Lung (tissue), 12 donors: ENCODE data around the gene ITFG1. TPM values are rescaled to one million over a fixed set of nuclear protein-coding genes. Genes with fewer than 3 reads are reported as not detected.
A peak's percentile ranks its signal among the peaks of the same experiment; 100 is the strongest.

Experiments used
- ATAC-seq: fragments of 200-7000 bp; cut with Tn5 transposase; one replicate; pipeline ENCODE4 v1.9.1; 2020; ENCODE audit warnings: moderate number of reproducible peaks; ENCODE audit not compliant: insufficient read depth, low FRiP score
- DNase-seq, 3 donors: peaks; one replicate each; pipeline ENCODE4 v3.0.0-alpha.2; 2013 to 2017
- H3K27ac ChIP-seq, 2 donors: one replicate each; pipeline ENCODE4 v1.5.1; 2013; ENCODE audit warnings: mild to moderate bottlenecking in 2 of 2, moderate library complexity in 2 of 2, control low read depth in 1 of 2, inconsistent platforms in 1 of 2, low read depth in 1 of 2, low read length in 1 of 2
- H3K27me3 ChIP-seq, 3 donors: one replicate each; pipeline ENCODE4 v1.5.1; 2013; ENCODE audit warnings: low read length in 2 of 3; ENCODE audit not compliant: control insufficient read depth in 3 of 3, insufficient read depth in 3 of 3
- H3K36me3 ChIP-seq, 4 donors: one replicate each; pipeline ENCODE4 v1.5.1; 2013; ENCODE audit warnings: low read length in 4 of 4, mild to moderate bottlenecking in 1 of 4, moderate library complexity in 1 of 4; ENCODE audit not compliant: control insufficient read depth in 4 of 4, insufficient read depth in 4 of 4
- H3K4me1 ChIP-seq, 5 donors: one replicate each; pipeline ENCODE4 v1.5.1; 2013; ENCODE audit warnings: low read length in 5 of 5, mild to moderate bottlenecking in 2 of 5, moderate library complexity in 1 of 5; ENCODE audit not compliant: control insufficient read depth in 5 of 5, insufficient read depth in 5 of 5
- H3K4me3 ChIP-seq: one replicate; pipeline ENCODE4 v1.5.1; 2013; ENCODE audit warnings: mild to moderate bottlenecking, control low read depth, moderate library complexity
- H3K9ac ChIP-seq, 2 donors: one replicate each; pipeline ENCODE4 v1.5.1; 2013; ENCODE audit warnings: low read length in 2 of 2, control low read depth in 1 of 2; ENCODE audit not compliant: insufficient read depth in 1 of 2
- H3K9me3 ChIP-seq, 4 donors: one replicate each; pipeline ENCODE4 v1.5.1; 2013; ENCODE audit warnings: low read length in 3 of 4, mild to moderate bottlenecking in 1 of 4, moderate library complexity in 1 of 4; ENCODE audit not compliant: control insufficient read depth in 4 of 4, insufficient read depth in 3 of 4
- WGBS, 2 donors: extraction: QIAGEN DNeasy Blood & Tissue Kit; methylation state at CpG; one replicate each; pipeline ENCODE4 v1.1.7; 2013; 5-methylcytosine and 5-hydroxymethylcytosine counted together
- polyA plus RNA-seq, 2 donors: library from polyadenylated mRNA; stranded (reverse); fragments of 200-250 nt; gene quantifications; one replicate each; pipeline ENCODE4 v1.2.1, GENCODE V29; 2013
- total RNA-seq, 2 donors: library from RNA; depleted of rRNA in 1 of 2; stranded (reverse); fragments of >200 nt in 1 of 2; gene quantifications; one replicate each; pipeline ENCODE4 v1.2.1, GENCODE V29; 2014 to 2021
- TF ChIP-seq, protein P1 (sequence below): IDR thresholded peaks from 2 replicates; pipeline ENCODE4 v1.5.1; 2012; ENCODE audit warnings: mild to moderate bottlenecking; ENCODE audit errors: control extremely low read depth, extremely low read depth
- donor health status: control.
- donor health status: control.
- donor health status: Bipolar disorder and iron deficiency.
- donor health status: healthy.
- donor health status: DM: yes; HTN: yes; CAD: no.

Gene ITFG1
- total and polyA plus RNA-seq, 4 donors, result 13.0 to 79.4 (median 40.2) TPM

DNA sequence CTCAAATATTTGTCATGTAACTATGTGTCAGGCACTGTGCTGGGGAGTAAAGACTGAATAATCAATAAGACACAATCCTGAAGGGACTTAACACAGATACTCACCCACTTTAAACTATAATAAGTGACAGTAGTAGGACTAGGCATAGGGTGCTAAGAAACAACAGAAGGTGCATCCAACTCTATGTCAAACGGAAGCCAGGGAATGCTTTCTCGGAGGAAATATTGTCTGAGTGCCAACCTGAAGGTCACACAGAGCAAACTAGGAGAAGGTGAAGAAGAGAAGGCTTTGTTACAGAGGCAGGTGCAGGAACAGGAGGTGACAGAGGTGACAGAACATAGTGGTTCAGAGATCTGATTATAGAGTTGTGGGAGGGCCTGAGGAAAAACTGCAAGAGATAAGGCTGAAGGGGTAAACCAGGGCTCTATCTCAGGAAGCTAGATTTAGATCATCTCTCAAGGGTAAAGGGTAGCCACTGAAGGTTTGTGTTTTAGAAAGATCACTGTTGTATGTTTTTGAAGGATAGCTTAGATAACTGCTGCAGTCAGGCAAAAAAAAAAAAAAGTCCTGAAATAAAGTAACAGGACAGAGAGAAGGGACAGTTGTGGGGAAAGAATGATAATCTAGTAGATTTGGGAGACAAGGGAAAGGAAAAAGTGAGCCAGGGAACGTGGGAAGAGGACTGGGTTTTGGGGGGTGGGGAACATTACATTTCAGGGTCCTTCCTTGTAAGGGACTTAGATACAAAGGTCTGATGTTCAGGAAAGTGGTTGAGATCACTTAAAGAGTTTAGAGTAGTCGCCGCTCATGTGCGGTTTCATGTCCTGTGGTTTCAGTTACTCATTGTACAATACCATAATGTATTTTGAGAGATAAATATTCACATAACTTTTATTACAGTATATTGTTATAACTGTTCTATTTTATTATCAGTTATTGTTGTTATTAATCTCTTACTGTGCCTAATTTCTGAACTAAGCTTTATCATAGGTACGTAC lies 231.5 kb downstream of the ITFG1 start:
- Histone ChIP-seq H3K27ac (peak overlapping the region in 1 of 2 donors; percentile 4), H3K36me3 (peaks cover 0 to 5% (median 1%) of the 10 kb centered on the region in 4 donors), H3K4me3 (no peak overlapping the region), H3K27me3 (no peaks in the 10 kb centered on the region), H3K9me3 (peaks cover 0 to 2% (median 0%) of the 10 kb centered on the region in 4 donors), H3K9ac (no peak overlapping the region), H3K4me1 (no peaks in the 10 kb centered on the region)
- 92 to 98% methylated on average over 7 of the region's 7 CpGs for WGBS, 2 donors
- TF ChIP-seq, protein P1, sequence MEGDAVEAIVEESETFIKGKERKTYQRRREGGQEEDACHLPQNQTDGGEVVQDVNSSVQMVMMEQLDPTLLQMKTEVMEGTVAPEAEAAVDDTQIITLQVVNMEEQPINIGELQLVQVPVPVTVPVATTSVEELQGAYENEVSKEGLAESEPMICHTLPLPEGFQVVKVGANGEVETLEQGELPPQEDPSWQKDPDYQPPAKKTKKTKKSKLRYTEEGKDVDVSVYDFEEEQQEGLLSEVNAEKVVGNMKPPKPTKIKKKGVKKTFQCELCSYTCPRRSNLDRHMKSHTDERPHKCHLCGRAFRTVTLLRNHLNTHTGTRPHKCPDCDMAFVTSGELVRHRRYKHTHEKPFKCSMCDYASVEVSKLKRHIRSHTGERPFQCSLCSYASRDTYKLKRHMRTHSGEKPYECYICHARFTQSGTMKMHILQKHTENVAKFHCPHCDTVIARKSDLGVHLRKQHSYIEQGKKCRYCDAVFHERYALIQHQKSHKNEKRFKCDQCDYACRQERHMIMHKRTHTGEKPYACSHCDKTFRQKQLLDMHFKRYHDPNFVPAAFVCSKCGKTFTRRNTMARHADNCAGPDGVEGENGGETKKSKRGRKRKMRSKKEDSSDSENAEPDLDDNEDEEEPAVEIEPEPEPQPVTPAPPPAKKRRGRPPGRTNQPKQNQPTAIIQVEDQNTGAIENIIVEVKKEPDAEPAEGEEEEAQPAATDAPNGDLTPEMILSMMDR, result no peak
- ATAC-seq (no peak), DNase-seq (no peak)

DNA sequence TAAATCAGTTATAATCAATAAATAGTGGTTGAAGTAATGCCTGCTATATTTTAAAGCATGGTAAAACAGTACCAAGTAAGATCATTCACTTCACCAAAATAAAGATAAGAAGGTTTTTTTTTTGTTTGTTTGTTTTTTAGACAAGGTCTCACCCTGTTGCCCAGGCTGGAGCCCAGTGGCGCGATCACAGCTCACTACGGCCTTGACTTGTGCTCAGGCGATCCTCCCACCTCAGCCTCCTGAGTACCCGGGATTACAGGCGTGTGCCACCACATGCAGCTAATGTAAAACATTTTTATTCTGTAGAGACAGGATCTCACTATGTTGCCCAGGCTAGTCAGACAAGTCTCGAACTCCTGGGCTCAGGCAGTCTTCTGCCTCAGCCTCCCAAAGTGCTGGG lies 232.6 kb downstream of the ITFG1 start:
- Histone ChIP-seq H3K27me3 (no peaks in the 10 kb centered on the region), H3K4me3 (no peak overlapping the region), H3K9ac (no peak overlapping the region), H3K4me1 (no peaks in the 10 kb centered on the region), H3K36me3 (peaks cover 0 to 5% (median 1%) of the 10 kb centered on the region in 4 donors), H3K9me3 (peaks cover 0 to 4% (median under 1%) of the 10 kb centered on the region in 4 donors), H3K27ac (no peak overlapping the region)
- WGBS, 2 donors, result 96 to 98% methylated on average over 7 of the region's 7 CpGs
- ATAC-seq (no peak), DNase-seq (no peak)
- TF ChIP-seq, protein P1, result no peak

DNA sequence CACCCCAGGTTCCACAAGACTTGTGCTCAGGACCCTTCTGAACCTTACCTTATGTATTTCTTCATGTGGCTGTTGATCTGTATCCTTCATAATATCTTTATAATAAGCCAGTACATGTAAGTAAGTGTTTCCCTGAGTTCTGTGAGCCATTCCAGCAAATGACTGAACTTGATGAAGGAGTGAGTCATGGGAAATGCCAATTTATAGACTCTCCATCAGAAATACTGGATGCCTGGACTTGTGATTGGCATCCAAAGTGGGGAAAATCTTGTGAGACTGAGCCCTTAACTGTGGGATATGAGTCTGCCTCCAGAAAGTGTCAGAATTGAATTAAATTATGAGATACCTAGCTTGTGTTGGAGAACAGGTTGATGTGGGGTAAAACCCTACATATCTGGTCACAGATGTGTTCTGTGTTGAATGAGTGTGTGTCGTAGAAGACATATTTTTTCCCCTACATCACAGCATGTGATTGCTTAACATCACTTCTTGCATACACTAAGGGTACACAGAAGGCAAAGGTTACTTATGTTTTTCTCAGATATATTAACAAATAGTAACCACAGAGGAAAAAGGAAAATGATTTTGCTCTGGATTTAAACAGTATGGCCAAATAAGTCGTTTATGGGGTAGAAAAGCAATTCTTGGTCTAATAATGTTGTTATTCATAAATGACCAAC lies 247.0 kb downstream of the ITFG1 start:
- Histone ChIP-seq H3K9me3 (no peaks in the 10 kb centered on the region), H3K4me1 (no peaks in the 10 kb centered on the region), H3K27ac (no peak overlapping the region), H3K4me3 (no peak overlapping the region), H3K27me3 (no peaks in the 10 kb centered on the region), H3K9ac (no peak overlapping the region), H3K36me3 (peaks cover 0 to 20% (median 6%) of the 10 kb centered on the region in 4 donors)
- no peak for ATAC-seq
- TF ChIP-seq, protein P1, result no peak
- 94 to 95% methylated on average over 2 of the region's 2 CpGs for WGBS, 2 donors
- DNase-seq, result no peak
